SH-SY5Y (cell line): ENCODE measurements around the gene CTDP1.

Source experiments
- GATA2 ChIP-seq: IDR thresholded peaks from 2 replicates; pipeline ENCODE4 v1.6.1; 2011; ENCODE audit warnings: mild to moderate bottlenecking, low read depth, low read length
- GATA3 ChIP-seq: IDR thresholded peaks from 2 replicates; pipeline ENCODE4 v1.6.1; 2011; ENCODE audit warnings: low read depth, mild to moderate bottlenecking, low read length, moderate library complexity

- TF ChIP-seq GATA2 (no peak), GATA3 (no peak)
Measured at GRCh38 chr18:79715280-79715679, 35.7 kb downstream of the CTDP1 start.
